ENCODE data around the gene TEX48.
A peak's percentile ranks its signal among the peaks of the same experiment; 100 is the strongest.

Gene TEX48

GRCh38 chr9:114666851-114667250, 15.1 kb downstream of the TEX48 start:
- DNase-seq (ENCODE audit: low read depth), result no peak

DNA sequence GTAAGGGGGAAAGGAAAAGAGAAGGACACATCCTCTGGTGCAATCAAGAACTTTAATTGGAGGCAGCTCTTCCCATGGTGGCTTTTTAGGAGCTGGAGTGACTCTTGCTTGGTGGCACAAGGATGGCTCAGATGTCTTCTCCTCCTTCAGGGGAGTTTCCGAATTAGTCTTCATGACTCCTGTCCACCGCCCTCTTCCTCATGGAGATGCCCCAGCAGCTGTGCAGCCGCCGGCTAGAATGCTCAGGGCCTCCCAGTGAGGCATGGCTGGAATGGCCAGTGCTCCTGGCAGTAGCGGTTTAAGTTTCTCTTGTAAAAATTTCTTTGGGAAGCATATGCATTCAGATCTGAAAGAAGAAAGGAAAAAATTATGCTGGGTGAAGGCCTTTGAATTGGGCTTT, 15.6 kb downstream of the TEX48 start:
- DNase-seq (ENCODE audit: low read depth), result no peak

DNA sequence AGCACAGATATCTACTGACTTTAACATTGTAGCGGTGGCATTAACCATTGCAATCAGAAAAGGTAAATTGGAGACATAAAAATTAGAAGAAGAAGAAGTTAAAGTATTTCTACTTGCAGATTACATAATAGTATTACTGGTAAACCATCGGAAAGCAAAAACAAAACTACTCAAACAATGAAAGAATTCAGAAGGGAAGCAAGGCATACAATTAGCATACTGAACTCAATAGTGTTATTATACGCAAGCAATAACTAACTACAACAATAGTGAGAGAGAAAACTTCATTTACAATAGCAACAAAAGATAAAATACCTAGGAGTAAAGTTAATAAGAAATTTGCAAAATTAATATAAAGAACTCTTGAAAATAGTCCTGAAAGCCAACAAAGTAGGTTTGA, 17.8 kb downstream of the TEX48 start:
- DNase-seq (ENCODE audit: low read depth), result no peak

GRCh38 chr9:114662081-114662989, 19.7 kb downstream of the TEX48 start:
- DNase-seq (ENCODE audit: low read depth), result no peak

GRCh38 chr9:114657705-114658104, 24.3 kb downstream of the TEX48 start, which contains the start of gene TEX53:
Gene TEX53 (minus strand): TSS chr9:114657805. CDS start chr9:114657774, 31 bp downstream.
- DNase-seq (ENCODE audit: low read depth), result no peak

GRCh38 chr9:114656301-114656700, 25.7 kb downstream of the TEX48 start:
- DNase-seq (ENCODE audit: low read depth), result no peak

DNA sequence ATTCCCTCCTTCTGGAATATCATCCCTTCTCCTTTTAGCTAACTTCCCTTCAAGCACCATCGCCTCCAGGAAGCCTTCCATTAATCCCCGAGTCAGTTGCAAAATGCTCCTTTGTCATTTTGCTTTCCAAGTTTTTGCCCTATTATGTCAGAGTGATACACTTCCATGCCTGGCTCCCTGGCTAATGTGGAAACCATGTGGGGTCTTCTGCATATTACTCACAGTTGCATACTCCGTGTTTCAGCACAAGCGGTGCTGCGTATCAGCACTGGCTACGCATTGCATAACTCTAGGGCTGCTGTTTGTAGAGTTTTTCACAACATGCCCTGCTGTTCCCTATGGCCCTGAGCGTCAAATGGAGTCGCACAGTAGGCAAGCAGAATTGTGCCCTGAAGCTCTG, 26.3 kb downstream of the TEX48 start:
- DNase-seq (ENCODE audit: low read depth), result peak; percentile 71

- DNase-seq (ENCODE audit: low read depth), result peak; percentile 46
Observed at GRCh38 chr9:114653556-114654159, 28.3 kb downstream of the TEX48 start.

- peak; percentile 29 for DNase-seq (ENCODE audit: low read depth)
Observed at GRCh38 chr9:114652776-114653555, 29.0 kb downstream of the TEX48 start.

- no peak for DNase-seq (ENCODE audit: low read depth)
Observed at GRCh38 chr9:114643896-114644295, 38.1 kb downstream of the TEX48 start.

GRCh38 chr9:114643001-114643400, 39.0 kb downstream of the TEX48 start:
- no peak for DNase-seq (ENCODE audit: low read depth)

DNA sequence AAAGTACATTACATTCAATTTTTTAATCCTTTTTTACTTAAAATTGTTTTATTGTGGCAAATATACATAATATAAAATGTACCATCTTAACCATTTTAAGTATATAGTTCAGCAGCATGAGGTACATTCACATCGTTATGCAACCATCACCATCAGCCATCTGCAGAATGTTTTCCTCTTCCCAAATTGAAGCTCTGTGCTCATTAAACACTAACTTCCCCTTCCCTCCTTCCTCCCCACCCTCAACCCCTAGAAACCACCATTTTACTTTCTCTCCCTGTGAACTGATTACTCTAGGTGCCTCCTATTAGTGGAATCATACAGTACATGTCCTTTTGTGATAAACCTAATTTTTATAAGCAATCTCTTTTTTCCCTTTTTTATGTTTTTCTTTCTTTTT, 40.0 kb downstream of the TEX48 start:
- DNase-seq (ENCODE audit: low read depth), result no peak

GRCh38 chr9:114638404-114638803, 43.6 kb downstream of the TEX48 start:
- DNase-seq (ENCODE audit: low read depth), result no peak

GRCh38 chr9:114634387-114634786, 47.6 kb downstream of the TEX48 start:
- DNase-seq (ENCODE audit: low read depth), result no peak

GRCh38 chr9:114633438-114634089, 48.4 kb downstream of the TEX48 start:
- DNase-seq (ENCODE audit: low read depth), result no peak

DNA sequence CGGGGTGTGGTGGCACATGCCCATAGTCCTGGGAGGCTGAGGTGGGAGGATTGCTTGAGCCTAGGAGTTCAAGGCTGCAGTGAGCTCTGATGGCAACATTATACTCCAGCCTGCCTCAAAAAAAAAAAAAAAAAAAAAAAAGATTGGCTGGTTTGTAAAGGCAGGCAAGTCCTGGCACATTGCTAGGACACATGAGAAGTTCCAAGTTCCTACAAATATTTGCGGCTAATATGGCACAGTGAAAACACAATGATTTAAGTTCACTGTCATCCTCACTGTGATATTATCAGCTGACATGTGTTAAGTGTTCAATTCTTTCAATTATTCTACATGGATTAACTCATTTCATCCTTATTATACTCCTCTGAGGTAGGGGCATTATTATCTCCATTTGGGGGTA, 50.8 kb downstream of the TEX48 start:
- no peak for DNase-seq (ENCODE audit: low read depth)

- no peak for DNase-seq (ENCODE audit: low read depth)
Observed at GRCh38 chr9:114629563-114630090, 52.4 kb downstream of the TEX48 start.

DNA sequence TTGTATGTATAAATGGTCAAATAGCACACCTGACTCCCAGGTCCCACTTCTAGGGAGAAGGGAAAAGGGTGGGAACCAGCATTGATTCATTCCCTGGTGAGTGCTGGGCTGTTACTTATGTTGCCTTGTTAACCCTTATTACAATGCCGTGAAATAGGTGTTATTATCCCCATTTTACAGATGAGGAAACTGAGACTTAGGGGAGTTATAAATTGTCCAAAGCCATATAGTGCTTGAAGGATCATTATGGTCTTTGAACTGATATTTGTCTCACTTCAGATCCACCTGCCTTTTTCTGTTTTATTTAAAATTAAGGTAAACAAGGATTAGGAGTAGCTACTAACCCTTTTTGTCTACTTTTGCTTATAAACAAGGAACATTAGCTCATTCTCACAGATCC, 54.4 kb downstream of the TEX48 start:
- DNase-seq (ENCODE audit: low read depth), result no peak

- DNase-seq (ENCODE audit: low read depth), result no peak
Observed at GRCh38 chr9:114626415-114627020, 55.5 kb downstream of the TEX48 start.

DNA sequence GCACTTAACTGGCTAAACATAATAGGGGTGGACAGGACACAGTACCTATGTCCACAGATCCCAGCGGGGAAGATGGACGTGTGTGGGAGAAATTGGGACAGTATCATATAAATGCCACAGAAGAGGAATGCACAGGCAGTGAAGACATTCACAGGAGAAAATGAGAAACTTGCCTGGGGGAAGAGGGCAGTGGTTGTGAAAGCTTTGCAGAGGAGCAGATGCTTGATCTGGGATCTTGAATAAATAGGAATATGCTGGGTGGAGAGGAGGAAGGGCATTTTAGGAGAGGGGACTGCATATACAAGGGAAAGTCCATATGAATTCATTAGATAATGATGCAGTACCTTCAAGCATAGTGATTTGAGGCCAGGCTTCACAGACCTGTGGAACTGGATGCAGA, 57.3 kb downstream of the TEX48 start:
- DNase-seq (ENCODE audit: low read depth), result no peak

DNA sequence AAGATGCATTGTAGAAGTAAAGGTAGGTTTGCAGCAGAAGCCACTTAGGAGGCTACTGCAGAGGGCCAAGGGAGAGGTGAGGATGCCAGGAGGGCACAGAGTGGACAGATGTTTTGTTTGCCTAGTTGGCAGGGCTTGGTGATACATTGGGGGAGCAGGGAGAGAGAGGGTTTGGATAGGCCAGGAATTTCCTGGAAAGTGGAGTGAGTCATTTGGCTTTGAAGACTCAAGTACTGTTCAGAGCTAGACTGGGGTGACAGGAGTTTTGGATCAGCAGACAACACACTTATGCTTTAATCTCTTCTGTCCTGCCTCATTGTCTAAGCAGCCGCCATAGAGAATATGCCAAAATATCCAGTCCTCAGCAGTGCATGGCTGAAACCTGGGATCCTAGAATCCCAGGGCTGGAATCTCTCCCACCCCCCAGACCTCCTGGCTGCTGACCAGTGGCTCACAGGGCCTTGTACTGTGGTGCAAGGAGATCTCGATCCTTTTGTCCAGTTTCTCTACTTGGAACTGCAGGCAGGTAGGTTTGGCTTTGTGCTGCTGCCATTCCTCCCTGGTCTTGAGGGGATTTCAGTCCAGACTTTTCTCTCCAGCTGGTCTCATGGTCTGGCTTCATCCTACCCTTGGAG, 59.9 kb downstream of the TEX48 start:
- peak; percentile 54 for DNase-seq (ENCODE audit: low read depth)
